ENCODE data around the gene RNF41.

- TF ChIP-seq ARNTL (CRISPR knock-in tag; IDR thresholded peaks at IDR 0.05; ENCODE audit: borderline replicate concordance, low read depth) = no peak
- TF ChIP-seq TOX (CRISPR knock-in tag; IDR thresholded peaks at IDR 0.05; ENCODE audit: borderline replicate concordance) = no peak
- no peak for TF ChIP-seq CREB5 (CRISPR knock-in tag; IDR thresholded peaks at IDR 0.05; ENCODE audit: low read depth)
- no peak for TF ChIP-seq RARB (CRISPR knock-in tag; IDR thresholded peaks at IDR 0.05)
- no peak for TF ChIP-seq ZNF8 (CRISPR knock-in tag; IDR thresholded peaks at IDR 0.05)
- TF ChIP-seq CSRNP3 (CRISPR knock-in tag; IDR thresholded peaks at IDR 0.05) = no peak
- TF ChIP-seq ZC3H10 (CRISPR knock-in tag; IDR thresholded peaks at IDR 0.05) = no peak
- TF ChIP-seq ISL1 (CRISPR knock-in tag; IDR thresholded peaks at IDR 0.05) = no peak
- TF ChIP-seq ZNF70 (CRISPR knock-in tag; IDR thresholded peaks at IDR 0.05) = no peak
- no peak for TF ChIP-seq ZFP30 (CRISPR knock-in tag; IDR thresholded peaks at IDR 0.05)
Observed at GRCh38 chr12:56230432-56231183, 8.9 kb upstream of the RNF41 start.
